ES-I3 (cell line): Measurements from ENCODE around the gene TRIM26.
"Not testable (repeated sequence)": the region's sequence is repeated elsewhere in the genome, so short reads cannot be mapped to it uniquely, and the experiment has no call there.

ENCODE experiments used
- H3K36me3 ChIP-seq: 2 replicates; pipeline ENCODE4 v1.6.1; 2013; ENCODE audit warnings: mild to moderate bottlenecking, low read length, control low read depth, moderate library complexity; ENCODE audit not compliant: insufficient read depth
- H3K4me1 ChIP-seq: 2 replicates; pipeline ENCODE4 v1.6.1; 2013; ENCODE audit warnings: mild to moderate bottlenecking, control low read depth, low read length; ENCODE audit not compliant: insufficient read depth
- H3K9ac ChIP-seq: 2 replicates; pipeline ENCODE4 v1.6.1; 2013; ENCODE audit warnings: low read depth, mild to moderate bottlenecking, low read length, moderate library complexity
- H3K9me3 ChIP-seq: 2 replicates; pipeline ENCODE4 v1.6.1; 2013; ENCODE audit warnings: mild to moderate bottlenecking, low read length, moderate library complexity; ENCODE audit not compliant: control insufficient read depth, insufficient read depth

TRIM26 gene

DNA sequence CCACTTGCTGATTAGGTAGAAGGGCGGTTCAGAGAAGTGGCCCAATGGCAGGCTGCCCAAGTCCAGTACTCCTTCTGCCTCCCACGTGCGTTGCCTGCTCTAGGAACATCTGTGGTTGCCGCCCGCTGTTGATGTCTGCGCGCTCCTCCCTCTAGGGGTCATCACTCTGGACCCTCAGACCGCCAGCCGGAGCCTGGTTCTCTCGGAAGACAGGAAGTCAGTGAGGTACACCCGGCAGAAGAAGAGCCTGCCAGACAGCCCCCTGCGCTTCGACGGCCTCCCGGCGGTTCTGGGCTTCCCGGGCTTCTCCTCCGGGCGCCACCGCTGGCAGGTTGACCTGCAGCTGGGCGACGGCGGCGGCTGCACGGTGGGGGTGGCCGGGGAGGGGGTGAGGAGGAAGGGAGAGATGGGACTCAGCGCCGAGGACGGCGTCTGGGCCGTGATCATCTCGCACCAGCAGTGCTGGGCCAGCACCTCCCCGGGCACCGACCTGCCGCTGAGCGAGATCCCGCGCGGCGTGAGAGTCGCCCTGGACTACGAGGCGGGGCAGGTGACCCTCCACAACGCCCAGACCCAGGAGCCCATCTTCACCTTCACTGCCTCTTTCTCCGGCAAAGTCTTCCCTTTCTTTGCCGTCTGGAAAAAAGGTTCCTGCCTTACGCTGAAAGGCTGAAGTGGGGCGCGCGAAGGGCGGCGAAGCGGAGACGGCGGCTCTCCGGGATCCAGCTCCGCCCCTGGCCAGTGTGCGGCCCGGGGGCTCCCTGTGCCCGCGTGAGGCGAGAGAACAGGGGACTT, 41.3 kb downstream of the TRIM26 start:
- peaks cover 4% of the 10 kb centered on the region; the same call in 1 of the 2 replicates for H3K4me1 ChIP-seq
- peak overlapping the region; percentile 12; the same call in 1 of the 2 replicates for H3K9ac ChIP-seq
- no peaks in the 10 kb centered on the region for H3K9me3 ChIP-seq
- no peaks in the 10 kb centered on the region for H3K36me3 ChIP-seq

DNA sequence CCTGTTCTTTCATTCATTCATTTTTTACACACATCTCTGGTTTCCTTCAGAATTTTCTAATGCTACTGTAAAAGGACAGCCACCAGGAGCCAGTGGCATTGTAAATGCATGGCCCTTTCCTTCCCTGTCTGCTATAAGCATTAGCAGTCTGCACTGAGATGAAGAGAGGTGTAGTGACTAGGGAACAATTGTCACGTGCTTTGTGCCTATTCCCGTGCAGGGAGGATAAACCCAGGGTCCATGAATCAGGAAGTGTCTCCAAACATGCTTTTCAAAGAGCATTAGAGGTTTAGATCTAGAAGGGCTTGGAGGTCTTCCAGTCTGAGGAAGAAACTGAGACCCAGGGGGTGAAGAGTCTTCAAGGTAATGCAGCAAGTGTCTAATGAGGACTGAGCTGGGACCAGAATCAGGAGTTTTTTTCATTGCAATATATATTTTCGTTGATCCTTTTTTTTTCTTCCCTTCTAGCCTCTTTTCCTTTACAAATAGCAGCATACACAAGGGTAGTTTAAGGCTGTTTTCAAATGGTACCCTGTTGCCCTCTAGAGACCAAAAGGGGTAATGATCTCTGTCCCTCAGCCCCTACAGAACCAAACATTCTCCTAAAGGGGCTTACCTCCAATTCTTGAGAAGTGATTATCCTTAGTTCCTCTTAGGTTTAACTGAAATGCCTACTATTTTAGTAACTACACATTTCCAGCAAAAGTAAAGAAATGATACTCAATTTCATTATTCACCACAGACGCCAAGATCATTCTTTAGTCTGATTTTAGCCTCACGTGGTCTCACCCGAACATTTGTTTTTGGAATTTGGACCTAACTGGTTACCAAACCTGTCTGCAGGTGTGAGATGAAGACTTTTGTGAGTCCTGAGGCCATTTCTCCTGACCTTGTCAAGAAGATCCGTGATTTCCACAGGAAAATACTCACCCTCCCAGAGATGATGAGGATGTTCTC, 43.3 kb downstream of the TRIM26 start:
- Histone ChIP-seq H3K4me1 (peaks cover 4% of the 10 kb centered on the region; the same call in 1 of the 2 replicates), H3K9ac (no peak overlapping the region), H3K36me3 (no peaks in the 10 kb centered on the region), H3K9me3 (no peaks in the 10 kb centered on the region)

DNA sequence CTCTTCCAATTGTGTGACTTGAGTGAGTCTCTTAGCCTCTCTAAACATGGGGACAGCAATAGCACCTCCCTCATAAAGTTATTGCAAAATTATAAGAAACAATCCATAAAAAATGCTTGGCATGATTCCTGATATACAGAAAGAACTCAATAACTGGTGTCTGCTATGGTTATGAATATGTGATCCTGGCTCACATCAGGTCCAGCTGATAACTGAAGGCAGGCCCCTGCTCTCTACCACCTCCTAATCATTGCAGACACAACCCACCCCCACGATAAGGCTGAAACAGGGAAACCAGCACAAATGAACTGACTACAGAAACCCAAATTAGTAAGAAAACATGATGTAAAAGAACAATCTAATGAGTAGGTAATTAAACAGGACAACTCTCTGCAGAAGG, 44.5 kb downstream of the TRIM26 start:
- Histone ChIP-seq H3K36me3 (no peaks in the 10 kb centered on the region), H3K9ac (no peak overlapping the region), H3K9me3 (no peaks in the 10 kb centered on the region), H3K4me1 (peaks cover 4% of the 10 kb centered on the region; the same call in 1 of the 2 replicates)

DNA sequence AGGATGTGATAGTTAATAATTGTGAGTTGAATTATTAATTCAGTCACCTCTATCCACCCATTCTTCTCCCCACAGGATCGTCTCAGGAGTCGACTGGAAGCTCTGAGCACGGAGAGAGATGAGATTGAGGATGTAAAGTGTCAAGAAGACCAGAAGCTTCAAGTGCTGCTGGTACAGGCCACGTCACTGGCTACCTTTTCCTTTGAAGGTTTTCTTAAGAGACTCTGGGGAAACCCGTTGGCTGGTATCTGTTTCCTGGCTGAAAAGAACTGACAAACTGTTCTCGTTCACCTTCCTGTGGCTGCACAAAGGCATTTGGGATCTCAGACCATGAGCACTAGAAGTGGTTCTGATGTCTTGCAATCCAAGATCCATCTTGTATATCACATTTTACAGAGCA, 46.1 kb downstream of the TRIM26 start:
- Histone ChIP-seq H3K4me1 (peaks cover 4% of the 10 kb centered on the region; the same call in 1 of the 2 replicates), H3K9ac (no peak overlapping the region), H3K9me3 (no peaks in the 10 kb centered on the region), H3K36me3 (no peaks in the 10 kb centered on the region)

DNA sequence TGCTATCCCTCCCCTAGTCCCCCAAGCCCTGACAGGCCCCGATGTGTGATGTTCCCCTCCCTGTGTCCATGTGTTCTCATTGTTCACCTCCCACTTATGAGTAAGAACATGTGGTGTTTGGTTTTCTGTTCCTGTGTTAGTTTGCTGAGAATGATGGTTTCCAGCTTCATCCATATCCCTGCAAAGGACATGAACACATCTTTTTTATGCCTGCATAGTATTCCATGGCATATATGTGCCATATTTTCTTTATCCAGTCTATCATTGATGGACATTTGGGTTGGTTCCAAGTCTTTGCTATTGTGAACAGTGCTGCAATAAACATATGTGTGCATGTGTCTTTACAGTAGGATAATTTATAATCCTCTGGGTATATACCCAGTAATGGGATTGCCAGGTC, 48.0 kb downstream of the TRIM26 start:
- H3K36me3 ChIP-seq, H3K9ac ChIP-seq, H3K4me1 ChIP-seq, H3K9me3 ChIP-seq: not testable (repeated sequence)

DNA sequence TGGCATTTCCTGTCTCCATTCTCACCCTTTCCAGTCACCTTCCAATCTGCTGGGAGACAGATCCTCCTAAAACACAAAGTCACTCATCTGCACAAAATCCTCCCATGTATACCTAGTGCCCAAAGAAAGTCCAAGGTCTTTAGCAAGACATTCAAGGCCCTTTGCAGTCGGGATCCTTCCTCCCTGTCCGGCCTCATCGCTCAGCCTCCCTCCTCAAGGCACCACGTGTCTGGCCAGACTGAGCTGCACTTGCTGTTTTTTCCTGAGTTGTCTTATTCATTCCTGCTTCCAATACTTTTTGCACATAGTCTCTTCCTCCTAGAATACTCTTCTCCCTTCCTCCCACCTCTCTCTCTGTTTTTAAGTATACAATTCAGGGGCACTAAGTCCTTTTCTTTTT, 48.5 kb downstream of the TRIM26 start:
- peaks cover 2% of the 10 kb centered on the region; the same call in 1 of the 2 replicates for H3K4me1 ChIP-seq
- no peaks in the 10 kb centered on the region for H3K36me3 ChIP-seq
- no peak overlapping the region for H3K9ac ChIP-seq
- no peaks in the 10 kb centered on the region for H3K9me3 ChIP-seq

DNA sequence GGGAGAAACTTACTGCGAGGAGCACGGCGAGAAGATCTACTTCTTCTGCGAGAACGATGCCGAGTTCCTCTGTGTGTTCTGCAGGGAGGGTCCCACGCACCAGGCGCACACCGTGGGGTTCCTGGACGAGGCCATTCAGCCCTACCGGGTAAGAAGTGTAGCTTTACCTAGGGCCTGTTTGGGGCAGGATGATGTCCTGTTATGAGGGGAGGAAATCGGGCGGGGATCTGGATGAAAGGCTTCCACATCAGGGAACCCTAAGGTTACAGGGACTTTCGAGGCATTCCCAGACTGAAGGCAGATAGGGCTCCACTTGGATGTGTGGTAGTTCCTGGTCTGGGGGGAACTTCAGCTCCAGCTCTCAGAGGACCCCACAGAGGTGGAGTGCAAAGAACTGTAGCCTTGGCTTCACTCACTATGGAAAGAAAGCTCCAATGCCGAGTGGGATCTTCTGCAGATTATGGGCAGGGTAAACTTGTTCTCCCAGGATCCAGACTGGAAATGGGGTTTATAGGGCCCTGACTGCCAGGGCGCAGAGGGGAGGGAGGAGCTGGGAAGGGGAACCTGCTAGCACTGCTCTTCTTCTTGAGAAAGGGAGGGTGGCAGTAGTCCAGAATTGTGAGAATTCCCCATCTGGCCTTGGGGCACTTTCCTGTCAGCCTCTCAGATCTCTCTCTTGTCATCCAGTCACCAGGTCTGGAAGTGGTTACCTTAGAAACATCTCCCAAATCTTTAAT, 49.1 kb downstream of the TRIM26 start:
- H3K9ac ChIP-seq: no peak overlapping the region
- H3K4me1 ChIP-seq: no peaks in the 10 kb centered on the region
- no peaks in the 10 kb centered on the region for H3K9me3 ChIP-seq
- H3K36me3 ChIP-seq: no peaks in the 10 kb centered on the region

DNA sequence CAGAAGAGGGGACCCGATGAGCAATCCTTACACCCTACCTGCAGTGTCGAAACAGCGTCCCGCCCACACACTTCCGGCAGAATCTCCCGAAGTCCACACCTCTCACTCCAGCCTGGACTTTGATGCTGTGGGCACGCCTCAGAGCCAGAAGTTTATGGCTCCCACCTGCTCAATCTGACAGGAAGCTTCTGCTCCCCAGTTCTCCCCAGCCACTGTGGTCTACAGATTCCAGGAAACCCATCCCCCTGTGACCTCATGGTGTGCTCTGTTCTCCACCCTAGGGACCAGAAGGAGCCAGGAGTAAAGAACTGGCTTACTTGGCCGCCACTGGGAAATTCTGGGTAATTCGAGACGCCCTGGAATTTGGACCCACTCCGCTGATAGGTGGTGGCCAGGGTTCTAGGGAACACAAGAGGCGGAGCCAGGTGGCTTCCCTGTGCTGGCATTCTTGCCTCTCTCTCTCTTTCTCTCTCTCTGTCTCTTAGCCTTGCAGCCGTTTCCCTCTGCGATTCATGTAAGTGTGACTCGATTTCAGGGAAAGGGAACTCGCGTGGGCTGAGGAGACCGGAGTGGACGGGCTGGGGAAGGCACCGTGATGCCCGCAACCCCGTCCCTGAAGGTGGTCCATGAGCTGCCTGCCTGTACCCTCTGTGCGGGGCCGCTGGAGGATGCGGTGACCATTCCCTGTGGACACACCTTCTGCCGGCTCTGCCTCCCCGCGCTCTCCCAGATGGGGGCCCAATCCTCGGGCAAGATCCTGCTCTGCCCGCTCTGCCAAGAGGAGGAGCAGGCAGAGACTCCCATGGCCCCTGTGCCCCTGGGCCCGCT, 49.9 kb downstream of the TRIM26 start, which contains the start of gene TRIM15:
Gene TRIM15, plus strand, starts transcription at position 457 of the 828 bp plus-strand sequence. Its CDS starts 139 bp downstream, at position 596.
- Histone ChIP-seq H3K9ac (no peak within 1 kb of the TSS), H3K4me1 (no peaks in the 10 kb centered on the region), H3K36me3 (no peaks in the 10 kb centered on the region), H3K9me3 (no peaks in the 10 kb centered on the region)

DNA sequence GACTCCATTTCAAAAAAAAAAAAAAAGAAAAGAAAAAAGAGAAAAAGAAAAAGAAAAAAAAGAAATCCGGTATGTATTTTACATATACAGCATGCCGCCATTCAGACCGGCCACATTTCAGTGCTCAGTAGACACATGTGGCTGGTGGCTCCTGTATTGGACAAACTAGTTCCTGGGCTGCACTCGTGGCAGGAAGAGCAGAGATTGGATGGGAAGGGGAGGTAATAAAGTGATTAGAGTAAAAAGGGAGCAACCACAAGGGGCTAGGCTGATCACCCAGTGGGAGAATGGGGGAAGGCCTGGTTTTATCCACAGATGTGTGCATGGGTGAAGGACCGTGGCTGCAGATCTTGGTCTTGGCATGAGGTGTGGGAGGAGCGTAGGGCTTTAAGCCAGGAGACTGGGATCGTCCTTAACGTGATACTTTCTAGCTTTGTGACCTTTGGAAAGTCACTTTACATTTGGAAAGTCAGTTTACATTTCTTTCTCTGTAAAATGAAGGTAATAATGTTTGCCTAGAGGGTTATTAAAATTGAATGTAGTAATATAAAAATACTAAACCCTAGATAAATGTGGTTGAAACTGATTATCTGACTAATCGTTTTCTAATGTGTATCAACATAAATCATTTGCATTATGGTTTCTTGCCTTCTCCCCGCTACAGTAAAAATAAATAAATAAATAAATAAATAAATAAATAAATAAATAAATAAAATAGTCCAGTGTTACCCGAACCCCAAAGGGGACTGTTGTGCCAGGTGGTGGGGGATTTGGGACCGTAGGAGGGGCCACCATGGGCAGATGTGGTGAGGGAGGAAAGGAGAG, 50.7 kb downstream of the TRIM26 start:
- Histone ChIP-seq H3K4me1 (no peaks in the 10 kb centered on the region), H3K9me3 (no peaks in the 10 kb centered on the region), H3K9ac (no peak overlapping the region), H3K36me3 (no peaks in the 10 kb centered on the region)

DNA sequence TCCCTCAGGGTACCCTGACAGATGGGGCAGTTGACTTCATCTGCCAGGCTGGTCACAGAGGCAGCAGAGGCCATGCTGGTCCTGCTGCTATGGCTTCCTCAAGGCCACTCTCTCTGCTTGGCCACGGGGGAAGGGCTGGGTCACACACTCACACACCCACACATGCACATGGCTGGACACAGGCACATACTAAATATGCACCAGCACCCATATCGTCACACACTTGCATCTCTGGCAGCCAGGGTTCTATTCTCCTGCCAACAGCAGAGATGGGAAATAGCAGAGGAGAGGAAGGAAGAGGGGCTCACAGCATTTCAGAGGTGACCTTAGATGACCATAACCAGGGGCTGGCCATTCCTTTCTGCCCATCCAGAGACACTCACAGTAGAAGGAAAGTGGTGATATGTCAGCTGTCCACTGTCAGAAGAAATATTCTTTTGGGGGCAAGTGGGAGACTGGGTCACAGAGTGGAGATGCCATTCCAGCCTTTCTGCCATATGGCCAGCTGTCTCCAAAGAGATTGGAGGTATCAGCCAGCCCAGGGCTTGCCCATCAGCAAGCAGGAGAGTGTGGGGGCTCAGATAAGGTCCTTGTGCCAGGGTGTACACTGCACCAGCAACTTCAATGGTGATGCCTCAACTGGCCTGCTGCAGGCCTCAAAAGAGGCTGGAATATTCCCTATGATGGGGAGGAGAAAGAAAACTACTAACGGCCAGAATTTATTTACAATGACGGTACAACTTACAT, 52.2 kb downstream of the TRIM26 start, which contains the start of gene TRIM10:
Gene TRIM10, minus strand, starts transcription at position 427 of the 747 bp plus-strand sequence. Its CDS starts 353 bp downstream, at position 74.
- Histone ChIP-seq H3K36me3 (no peaks in the 10 kb centered on the region), H3K9ac (no peak within 1 kb of the TSS), H3K9me3 (no peaks in the 10 kb centered on the region), H3K4me1 (no peaks in the 10 kb centered on the region)

DNA sequence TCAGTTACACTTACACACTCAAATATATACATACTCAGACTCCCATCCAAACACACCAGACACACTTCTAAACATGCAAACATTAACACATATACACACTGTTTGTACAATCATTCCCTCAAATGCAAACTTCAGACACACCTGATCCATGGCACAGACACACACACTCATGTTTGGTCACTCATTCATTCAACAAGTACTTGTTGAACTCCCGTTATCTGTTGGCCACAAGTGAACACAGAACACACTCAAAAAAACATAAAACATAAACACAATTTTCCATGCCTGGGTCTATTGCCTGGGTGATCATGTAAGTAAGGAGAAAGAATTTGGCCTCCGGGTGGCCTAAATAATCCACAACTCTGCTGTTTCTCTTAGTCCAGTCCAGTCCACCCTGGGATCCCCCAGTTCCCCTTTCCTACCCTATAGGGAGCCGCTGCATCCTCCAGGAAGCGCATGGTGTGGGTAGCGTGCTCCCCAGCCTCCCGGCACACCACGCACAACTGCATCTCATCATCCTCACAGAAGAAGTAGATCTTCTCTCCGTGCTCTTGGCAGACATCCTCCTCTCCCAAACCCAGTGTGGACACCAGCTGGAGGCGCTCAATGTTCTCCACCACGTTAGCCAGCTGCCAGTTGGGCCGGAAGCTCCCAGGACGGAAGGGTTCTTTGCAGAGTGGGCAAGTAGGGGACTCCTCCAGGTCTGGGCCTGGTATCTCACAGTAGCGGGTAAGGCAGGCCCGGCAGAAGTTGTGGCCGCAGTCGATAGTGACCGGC, 53.0 kb downstream of the TRIM26 start:
- Histone ChIP-seq H3K4me1 (no peaks in the 10 kb centered on the region), H3K9ac (no peak overlapping the region), H3K9me3 (no peaks in the 10 kb centered on the region), H3K36me3 (no peaks in the 10 kb centered on the region)
